Epithelial cell of esophagus (primary cell): ENCODE results near the gene PNLIPRP2.
A peak's percentile ranks its signal among the peaks of the same experiment; 100 is the strongest.

Experiments
- DNase-seq: peaks from one replicate; pipeline ENCODE4 v3.0.0; 2010; ENCODE audit warnings: low read depth
- H3K4me3 ChIP-seq: 2 replicates; pipeline ENCODE4 v1.5.1; 2011; ENCODE audit warnings: mild to moderate bottlenecking, low read length, control low read depth
- CTCF ChIP-seq: IDR thresholded peaks from 2 replicates; pipeline ENCODE4 v1.5.1; 2011; ENCODE audit warnings: low read depth, mild to moderate bottlenecking, low read length, control low read depth, inconsistent platforms; ENCODE audit not compliant: insufficient read depth; ENCODE audit errors: missing control alignments

PNLIPRP2 gene

DNA sequence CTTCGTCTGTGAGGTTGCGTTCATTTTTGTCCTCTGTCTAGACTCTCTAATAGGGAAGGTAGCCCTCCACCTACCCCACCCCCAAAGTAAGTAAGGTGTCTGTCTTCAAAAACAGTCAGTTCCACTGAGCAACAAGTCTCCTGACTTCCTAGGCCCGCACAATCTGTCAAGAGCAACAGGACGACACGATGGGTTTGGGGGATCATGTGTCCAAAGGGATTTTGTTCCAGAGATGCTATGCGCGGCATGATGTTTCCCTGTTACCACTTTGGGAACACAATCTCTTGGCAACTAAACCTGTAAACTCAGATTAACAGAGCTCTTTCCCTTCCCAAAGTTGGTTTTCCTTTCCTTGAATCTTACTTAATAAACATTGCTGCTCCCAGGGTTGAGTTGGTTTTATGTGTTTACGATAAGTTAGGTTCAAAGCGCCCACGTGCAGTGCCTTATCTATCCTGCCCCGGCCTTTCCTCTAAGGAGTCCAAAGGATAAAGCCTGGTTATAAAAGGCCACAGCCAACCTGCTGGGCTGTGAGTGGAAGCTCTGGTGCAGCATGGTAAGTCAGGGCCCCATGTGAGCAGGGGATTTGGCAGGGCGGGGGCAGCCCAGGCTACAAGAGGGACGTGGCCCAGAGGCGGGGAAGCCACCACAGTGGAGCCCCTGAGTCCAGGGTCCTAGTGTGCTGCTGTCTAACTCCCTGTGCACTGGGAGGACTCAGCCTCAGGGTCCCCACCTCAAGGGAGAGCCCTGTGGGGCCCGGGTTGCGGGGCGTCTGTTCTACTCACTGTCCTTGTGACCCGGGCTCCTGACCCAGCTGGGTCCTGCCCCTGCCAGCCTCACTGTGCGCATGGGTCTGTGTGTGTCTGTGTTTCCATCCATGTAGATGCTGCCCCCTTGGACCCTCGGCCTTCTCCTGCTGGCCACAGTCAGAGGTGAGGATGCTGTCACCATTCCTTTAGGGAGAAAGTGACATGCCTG, at the start of gene PNLIPRP2:
Gene PNLIPRP2, plus strand, starts transcription at position 531 of the 978 bp plus-strand sequence.
- DNase-seq, result no peak
- no peak for TF ChIP-seq CTCF
- H3K4me3 ChIP-seq, result no peak within 1 kb of the TSS

- DNase-seq, result no peak
- H3K4me3 ChIP-seq, result no peak overlapping the region
- no peak for TF ChIP-seq CTCF
Measured at GRCh38 chr10:116574797-116575196, 46.0 kb upstream of the PNLIPRP2 start.

DNA sequence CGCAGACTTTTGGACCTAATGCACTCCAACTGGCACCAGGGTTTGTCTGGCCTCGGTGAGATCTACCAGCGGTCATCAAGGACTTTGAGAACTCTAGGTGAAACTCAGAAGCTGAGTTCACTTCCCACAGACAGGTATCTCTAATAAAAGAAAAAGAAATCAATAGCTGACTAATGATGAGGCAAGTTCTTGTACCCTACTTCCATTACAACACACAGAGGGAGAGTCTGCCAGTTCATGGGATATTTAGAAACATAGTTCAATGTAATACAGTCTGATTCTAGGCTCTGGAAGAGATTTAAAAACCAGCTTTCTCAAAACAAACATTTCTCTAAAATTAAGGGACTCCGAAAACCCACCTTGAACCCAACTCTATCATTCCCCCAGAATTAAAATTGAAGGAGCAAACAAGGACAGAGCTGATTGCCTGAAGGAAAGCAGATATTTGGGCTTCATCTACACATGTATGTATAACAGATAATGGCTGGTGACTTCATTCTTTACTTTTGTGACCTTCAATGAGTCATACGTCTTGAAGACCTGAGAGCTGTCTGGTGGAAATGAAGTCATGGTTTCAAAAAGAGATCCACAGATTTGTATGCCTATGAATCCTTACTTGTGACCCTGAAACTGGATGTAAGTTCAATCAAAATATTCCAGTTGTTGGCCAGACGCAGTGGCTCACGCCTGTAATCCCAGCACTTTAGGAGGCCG, 32.7 kb upstream of the PNLIPRP2 start:
- no peak for TF ChIP-seq CTCF
- peak; percentile 19 for DNase-seq
- H3K4me3 ChIP-seq, result no peak overlapping the region

DNA sequence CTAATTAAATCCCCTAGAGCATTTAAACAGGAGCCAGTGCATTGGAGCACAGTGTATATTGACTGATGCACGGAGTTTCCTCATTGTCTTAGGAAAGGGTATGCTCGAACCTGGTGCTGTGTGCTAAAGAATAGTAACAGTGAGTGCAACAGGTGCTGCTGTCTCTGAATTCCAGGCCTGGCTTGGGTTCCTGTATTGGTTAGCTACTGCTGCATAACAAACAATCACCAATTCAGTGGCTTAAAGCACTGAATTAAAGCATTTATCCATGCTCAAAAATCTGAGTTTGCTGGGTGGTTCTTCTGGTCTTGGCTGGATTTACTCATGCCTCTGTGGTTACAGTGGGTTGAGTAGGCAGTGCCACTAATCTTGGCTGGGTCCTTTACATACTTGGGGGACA, 31.8 kb upstream of the PNLIPRP2 start:
- no peak for TF ChIP-seq CTCF
- no peak for DNase-seq
- no peak overlapping the region for H3K4me3 ChIP-seq

DNA sequence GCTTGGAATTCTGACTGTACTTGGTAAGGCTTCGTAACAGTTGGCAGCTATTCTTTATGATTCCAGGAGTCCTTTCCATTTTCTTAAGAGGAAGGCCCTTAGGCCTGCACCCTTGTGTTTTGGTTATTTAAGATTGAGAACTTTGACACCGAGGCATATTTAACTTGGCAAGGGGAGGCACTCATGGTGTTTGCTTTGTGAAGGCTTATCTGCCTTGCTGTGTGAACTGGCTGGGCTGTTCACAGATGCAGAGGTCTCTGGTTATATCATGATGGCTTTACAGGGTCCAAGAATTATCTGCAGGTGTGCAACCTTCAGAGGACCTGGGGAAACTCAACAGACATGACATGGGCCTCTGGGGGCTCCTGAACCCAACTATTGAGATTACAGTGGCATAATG, 30.8 kb upstream of the PNLIPRP2 start:
- H3K4me3 ChIP-seq, result no peak overlapping the region
- DNase-seq, result no peak
- TF ChIP-seq CTCF, result no peak

DNA sequence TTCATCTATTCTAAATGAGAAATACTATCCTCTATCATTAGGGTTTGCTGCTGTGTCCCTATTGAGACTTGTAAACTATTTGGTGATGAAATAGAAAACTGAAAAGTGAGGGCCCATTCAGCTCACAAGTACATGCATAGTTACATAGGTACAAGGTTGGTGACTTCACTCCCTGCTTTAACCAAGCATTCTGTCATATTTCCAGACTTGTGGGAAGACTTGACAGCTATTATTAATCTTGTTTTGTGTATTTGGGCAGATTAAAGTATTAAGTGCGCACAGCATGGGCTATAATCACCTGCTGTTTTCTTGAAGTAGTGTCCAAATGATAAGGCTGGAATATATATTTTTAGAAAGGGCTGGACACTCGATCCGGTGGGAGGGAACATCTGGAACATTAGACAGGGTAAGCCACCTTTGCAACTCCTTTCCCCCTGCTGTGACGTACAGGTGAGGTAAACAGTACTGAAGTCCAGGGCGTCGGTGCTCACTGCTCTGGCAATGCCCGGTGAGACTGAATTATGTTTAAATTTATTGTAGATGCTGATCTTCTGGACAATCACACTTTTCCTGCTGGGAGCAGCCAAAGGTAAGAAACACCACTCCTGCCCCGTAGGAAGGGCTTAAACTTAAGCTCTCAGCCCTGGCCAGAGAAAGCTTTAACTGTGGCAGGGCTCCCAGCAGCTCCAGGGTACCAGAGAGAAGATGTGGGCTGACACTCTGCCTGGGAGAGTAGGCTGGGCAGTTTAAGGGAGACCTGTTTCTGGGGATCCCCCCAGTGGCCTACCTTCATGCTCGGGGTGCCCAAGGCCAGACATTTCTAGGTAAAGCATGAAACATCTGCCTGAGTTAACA, 29.9 kb upstream of the PNLIPRP2 start, which contains the start of gene PNLIPRP1:
Gene PNLIPRP1, plus strand, starts transcription at position 370 of the 855 bp plus-strand sequence. Its CDS starts 171 bp downstream, at position 541.
- TF ChIP-seq CTCF, result no peak
- no peak within 1 kb of the TSS for H3K4me3 ChIP-seq
- DNase-seq, result no peak
